Testis (tissue), 2 donors: ENCODE results near the gene SP140L.

Experiments
- POLR2A ChIP-seq: fragments of 450-650 bp; IDR thresholded peaks from one replicate; pipeline ENCODE4 v1.6.1; 2017; ENCODE audit warnings: antibody characterized with exemption, mild to moderate bottlenecking, moderate library complexity
- TF ChIP-seq, protein P1 (sequence below), 3 experiments: fragments of 450-650 bp in 2 of 3; fragments of 200-600 bp in 1 of 3; sonication (generic) in 1 of 3; IDR thresholded peaks; one replicate each; pipeline ENCODE4 v1.5.1; 2016 to 2019; ENCODE audit warnings: antibody characterized with exemption in 3 of 3, mild to moderate bottlenecking in 2 of 3, moderate library complexity in 1 of 3

- TF ChIP-seq, protein P1, sequence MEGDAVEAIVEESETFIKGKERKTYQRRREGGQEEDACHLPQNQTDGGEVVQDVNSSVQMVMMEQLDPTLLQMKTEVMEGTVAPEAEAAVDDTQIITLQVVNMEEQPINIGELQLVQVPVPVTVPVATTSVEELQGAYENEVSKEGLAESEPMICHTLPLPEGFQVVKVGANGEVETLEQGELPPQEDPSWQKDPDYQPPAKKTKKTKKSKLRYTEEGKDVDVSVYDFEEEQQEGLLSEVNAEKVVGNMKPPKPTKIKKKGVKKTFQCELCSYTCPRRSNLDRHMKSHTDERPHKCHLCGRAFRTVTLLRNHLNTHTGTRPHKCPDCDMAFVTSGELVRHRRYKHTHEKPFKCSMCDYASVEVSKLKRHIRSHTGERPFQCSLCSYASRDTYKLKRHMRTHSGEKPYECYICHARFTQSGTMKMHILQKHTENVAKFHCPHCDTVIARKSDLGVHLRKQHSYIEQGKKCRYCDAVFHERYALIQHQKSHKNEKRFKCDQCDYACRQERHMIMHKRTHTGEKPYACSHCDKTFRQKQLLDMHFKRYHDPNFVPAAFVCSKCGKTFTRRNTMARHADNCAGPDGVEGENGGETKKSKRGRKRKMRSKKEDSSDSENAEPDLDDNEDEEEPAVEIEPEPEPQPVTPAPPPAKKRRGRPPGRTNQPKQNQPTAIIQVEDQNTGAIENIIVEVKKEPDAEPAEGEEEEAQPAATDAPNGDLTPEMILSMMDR (IDR thresholded peaks at IDR 0.05), result no peak
- no peak for TF ChIP-seq POLR2A
Measured at GRCh38 chr2:230318190-230319121, 8.5 kb upstream of the SP140L start.
